ENCODE data around the gene ASPN. TPM values are rescaled to one million over a fixed set of nuclear protein-coding genes. Genes with fewer than 3 reads are reported as not detected.

Gene ASPN
- total RNA-seq, 1 donor from 2014 or later = not detected

GRCh38 chr9:92504881-92505280 lies 22.6 kb upstream of the ASPN start:
- no peak for DNase-seq (ENCODE audit: low read depth)

GRCh38 chr9:92503156-92503555 lies 20.9 kb upstream of the ASPN start:
- no peak for DNase-seq (ENCODE audit: low read depth)

GRCh38 chr9:92501671-92502393 lies 19.5 kb upstream of the ASPN start:
- peak; percentile 22 for DNase-seq (ENCODE audit: low read depth)

GRCh38 chr9:92500725-92501124 lies 18.4 kb upstream of the ASPN start:
- DNase-seq (ENCODE audit: low read depth) = no peak

DNA sequence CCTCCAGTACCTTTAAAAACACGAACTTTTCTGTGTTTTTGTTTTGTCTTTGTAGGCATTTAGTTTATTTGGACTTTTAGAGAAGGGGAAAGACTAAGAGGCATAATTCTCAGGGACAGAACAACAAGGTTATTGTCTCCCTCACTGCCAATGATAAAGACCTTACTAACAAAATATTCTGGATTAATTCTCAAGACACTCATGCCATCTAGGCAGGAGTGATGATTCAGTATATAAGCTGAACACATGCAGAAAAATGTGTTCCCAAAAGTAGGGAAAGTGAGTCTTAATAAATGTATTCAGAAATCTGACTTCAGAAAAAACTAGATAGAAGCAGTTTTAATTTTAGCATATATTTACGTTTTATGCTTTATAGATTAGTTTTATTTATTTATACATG lies 17.4 kb upstream of the ASPN start:
- DNase-seq (ENCODE audit: low read depth) = no peak

DNA sequence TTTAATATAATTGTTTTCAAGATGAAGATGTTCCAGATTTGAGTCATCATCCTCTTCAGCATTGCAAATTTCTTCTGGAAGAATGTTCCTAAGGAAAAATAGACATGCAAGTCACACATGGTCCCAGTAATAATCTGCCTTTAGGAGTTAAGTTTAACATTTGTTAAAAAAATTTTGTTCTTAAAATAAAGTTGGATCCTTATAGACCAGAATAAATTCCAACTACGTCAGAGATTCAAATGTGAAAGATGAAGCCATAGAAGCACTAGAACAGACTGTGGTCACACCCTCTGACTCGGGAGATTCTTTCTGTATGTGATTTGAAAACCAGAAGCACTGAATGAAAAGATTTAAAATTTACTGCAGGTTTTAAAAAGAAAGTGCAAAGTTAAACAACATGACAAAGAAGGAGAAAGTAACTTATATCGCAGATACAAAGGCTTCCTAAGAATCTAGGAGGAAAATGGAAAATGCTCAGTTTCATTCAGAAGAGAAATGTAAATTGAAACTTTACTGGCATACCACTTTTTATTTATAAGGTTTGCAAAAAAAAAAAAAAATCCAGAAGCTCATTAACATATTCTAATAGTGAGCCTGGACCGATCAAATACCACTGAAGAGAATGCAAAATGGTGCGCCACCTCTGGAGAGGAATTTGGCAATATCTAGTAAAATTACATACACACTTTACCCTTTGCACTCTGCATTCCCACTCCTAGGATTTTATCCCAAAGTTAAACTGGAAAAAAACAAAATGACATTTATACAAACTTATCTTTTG lies 14.3 kb upstream of the ASPN start:
- DNase-seq (ENCODE audit: low read depth) = no peak

DNA sequence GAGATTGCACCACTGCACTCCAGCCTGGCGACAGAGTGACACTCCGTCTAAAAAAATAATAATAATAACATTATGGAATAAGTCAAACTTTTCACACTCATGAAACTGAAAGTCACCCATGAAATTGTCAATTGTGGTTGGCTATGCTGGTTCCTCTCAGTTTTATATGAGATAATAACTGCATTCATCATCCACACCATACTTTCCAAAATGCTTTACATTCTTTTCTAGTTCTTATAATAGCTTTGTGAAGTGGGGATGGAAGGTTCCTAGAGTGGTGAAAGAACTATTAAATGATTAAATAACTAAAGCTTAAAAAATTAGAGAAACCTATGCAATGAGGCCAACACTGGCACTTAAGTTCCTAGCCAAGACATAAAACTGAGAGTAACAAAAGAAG lies 12.6 kb upstream of the ASPN start:
- DNase-seq (ENCODE audit: low read depth) = no peak

- no peak for DNase-seq (ENCODE audit: low read depth)
Observed at GRCh38 chr9:92493749-92494387, 11.6 kb upstream of the ASPN start.

DNA sequence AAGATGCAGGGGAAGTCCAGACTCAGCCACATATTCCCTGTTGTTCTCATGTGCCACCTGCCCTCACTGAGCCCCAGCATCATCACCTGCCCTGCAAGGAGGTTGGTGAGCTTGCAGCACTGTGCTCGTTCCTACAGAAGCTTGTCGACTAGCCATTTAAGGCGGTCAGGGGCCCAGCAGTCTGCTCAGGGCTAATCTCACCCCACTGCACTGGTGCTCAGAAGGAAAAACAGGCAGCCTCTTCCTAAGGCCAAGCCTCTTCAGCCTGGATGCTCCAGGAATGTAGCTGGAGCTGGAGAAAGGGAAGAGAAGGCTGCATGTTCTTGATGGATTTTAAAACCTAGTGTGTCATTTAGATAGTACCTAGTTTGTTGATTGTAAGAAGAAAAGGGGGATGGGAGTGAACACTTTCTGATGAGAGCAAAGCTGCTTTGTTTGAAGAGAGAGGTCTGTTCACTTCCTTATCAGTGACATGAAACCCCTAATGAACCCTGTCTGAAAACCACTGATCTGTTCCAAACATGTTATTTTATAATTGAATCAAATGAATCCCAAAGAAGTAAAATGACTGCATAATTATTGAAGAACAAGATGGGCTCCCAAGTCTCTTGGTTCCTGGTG lies 10.6 kb upstream of the ASPN start:
- no peak for DNase-seq (ENCODE audit: low read depth)

DNA sequence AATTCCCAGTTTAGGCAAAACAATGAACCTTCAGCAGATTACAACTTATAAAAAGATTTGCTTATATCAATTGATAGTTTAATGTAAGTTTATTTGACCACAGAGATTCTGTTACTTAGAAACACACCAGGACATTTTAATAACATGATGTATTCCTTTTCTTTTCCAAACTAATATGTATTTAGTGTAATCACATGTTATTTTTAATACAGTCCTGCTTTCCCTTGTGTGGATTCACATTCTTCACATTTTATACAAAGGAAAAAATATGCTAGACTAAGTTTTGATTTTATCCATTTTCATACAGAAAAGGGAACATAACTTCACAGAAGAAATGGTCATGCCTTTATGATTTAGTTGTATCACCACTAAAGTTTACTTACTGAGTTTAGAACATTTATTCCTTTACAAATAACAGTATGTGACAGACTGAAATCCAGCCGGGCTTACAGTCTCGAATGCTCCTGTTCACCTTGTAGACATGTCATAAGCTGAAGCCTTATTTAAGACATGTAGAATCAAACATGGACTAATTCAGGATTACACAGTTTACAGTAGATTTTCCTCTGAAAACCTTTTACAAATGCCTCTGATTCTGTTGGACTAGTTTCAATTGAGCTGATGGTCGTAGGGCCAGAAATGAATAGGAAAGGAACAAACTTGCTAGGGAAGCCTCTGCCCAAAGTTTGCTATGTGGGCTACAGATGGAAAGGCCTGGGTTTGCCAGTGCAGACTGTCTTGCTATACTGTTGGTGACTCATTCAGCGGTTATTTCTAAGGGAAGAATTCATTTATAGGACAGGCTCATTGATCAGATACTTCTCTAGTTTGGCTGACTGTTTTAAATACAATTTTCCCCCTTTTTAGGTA lies 6.6 kb upstream of the ASPN start:
- DNase-seq (ENCODE audit: low read depth) = peak; percentile 2

DNA sequence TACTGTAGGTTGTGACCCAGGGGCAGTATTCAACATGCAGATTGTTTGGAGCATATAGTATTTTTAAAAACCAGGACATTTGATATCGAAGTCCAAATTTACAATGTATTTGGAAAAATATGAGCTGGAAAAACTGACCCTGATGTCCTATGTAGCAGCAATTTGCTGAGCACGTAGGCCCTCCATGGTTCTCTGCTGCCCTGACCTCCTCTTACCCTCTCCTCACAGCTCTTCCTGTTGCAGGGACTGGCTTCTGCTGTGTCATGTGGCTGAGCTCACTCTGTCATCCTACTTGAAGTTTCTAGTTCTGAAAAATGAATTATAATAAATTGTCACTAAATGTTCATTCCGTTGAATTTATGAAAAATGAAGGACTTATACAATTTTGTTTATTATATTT lies 4.1 kb upstream of the ASPN start:
- DNase-seq (ENCODE audit: low read depth) = no peak

DNA sequence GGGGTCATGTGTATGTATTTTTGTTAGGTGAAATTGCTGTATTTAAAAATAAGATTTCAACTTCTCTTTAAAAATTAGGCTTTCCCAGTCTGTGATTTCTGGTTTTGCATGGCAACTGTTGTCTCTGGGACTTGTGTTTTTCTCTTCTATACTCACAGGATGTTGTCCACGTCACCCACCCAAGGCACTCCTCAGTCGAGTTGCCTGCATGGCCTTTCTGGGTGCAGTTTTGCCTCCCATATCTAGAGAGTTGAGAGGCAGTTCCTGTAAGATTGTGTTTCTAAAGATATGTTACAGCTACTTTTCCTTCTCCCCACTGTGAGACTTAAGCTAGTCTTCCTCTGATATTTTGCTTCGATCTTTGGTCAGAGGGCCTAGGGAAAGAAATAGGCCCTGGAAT lies 2.3 kb upstream of the ASPN start:
- DNase-seq (ENCODE audit: low read depth) = no peak

- peak; percentile 14 for DNase-seq (ENCODE audit: low read depth)
Observed at GRCh38 chr9:92483627-92484545, 1.6 kb upstream of the ASPN start.

DNA sequence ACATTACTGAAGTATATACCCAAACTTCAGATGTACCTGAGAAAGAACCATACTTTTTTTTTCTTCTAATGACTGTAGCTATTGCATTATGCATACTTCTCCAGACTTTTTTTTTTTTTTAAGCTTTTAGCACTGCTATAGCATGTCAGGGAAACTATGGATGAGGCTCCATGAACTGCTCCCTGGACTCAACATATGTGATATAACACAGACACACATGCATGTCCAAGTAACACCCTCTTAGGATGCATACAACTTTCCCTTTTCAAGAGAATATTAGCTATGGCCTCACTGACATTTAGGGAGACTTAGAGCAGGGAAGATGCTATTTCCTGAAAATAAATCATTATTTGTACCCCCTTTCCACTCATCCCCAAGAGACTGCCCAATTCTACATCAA lies 499 bp upstream of the ASPN start:
- no peak for DNase-seq (ENCODE audit: low read depth)

DNA sequence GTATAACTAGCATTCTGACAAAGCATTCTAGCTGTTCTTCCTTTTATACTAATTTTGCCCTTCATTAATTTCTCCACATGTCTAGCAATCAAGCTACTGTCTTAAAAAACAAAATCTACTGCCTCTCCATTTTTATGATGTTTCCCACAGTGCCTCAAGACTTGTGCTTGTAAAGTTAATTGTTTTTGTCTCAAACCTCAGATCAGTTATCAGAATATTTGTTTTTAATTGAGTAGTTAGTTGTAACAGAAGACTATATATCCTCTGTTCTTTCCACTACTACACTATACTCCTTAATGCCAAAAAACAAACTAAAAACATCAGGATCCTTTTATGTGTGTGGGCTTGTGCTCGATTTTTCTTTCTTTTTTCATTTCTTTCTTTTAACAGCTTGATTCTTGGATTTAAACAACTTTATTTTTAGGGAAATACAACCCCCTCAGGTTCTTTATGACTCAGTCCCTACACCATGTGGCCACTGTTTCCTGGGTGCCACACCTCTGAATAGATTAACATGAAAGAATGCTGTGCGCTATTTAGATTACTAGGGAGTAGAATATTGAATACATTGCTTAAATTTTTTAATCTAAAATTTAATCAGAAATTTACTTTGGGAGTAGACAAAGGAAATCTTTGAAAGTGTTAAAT lies 1.2 kb downstream of the ASPN start:
- DNase-seq (ENCODE audit: low read depth) = peak; percentile 65

DNA sequence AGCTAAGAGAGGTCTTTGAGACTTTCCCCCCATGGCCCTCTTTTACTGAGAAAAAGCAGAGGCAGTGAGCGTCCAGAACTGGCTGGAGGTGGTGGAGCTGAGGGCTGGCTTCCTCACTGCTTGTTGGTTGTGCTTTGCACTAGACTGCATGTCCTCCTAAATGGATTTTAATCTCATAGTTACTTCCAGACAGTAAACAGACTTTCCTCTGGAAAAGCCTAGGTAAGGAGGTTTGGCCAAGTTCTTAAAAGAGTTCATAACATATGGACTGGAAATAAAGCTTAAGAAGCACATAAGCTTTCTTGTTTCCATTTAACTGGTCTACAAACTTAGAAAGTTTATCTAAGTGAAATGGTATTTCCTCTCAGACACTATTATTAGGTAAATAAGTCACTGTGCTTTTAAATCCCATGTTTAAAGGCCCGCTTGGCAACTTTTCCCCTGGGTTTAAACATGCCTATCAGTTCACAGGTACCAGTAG lies 2.0 kb downstream of the ASPN start:
- peak; percentile 33 for DNase-seq (ENCODE audit: low read depth)

DNA sequence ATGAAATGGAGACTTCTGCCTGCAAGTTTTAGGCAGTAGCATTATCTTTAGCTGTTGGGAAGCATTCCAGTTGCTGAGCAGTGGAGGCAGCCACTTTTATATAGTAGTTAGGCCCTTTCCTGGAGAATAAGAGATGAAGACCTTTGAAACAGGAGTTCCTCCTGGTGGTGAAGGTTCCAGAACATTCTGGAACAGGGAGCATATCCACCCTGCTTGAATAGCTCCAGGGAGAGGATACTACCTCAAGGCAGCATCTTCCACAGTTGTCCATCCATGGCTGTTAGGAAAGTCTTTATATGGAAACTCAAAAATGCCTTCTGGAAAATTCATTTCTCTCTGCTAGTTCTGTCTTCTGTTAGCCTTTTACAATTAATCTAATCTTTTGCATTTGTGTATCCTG lies 3.0 kb downstream of the ASPN start:
- no peak for DNase-seq (ENCODE audit: low read depth)

- no peak for DNase-seq (ENCODE audit: low read depth)
Observed at GRCh38 chr9:92478783-92479182, 3.5 kb downstream of the ASPN start.

DNA sequence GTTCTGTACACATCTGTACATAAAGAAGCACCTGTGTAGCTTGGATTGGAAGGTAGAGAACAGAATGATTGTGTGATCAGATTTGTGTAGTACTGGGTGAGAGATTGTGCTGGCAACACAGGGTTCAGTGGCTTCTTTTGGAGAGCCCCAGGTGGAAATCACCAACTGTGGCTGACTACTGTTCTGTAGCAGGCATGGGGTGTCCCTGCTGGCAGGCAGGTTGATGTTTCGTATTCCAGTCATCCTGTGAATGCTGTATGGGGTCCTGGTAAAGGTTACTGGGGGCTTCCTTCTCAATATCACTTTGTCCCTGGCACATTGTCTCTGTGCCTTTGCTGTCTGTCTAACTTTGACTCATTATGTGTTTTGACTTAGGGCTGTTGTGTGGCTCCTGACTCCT lies 5.3 kb downstream of the ASPN start:
- DNase-seq (ENCODE audit: low read depth) = no peak

DNA sequence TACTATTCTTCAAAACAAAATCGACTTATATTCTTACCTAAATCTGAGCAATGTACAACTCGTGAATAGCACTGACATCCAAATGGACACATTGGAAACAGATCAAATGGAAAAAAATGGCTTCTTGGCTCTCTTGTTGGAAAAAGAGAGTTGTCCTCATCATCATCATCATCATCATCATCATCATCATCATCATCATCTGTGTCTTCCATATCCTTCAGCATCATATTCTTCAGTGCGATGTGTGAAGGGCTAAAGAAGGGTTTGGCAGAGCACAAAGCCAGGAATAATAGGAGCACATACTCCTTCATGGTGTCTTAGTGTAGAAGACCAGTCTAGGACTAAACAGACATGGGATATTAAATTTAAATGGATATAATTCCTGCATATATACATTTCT lies 7.7 kb downstream of the ASPN start:
- DNase-seq (ENCODE audit: low read depth) = no peak

All from renal cortical epithelial cell (primary cell).